ENCODE results near the gene MICAL3.
A peak's percentile ranks its signal among the peaks of the same experiment; 100 is the strongest.

The MICAL3 gene

GRCh38 chr22:17884893-17885292 is 139.5 kb downstream of the MICAL3 start:
- H3K18ac ChIP-seq (ENCODE audit: low read length), result no peak overlapping the region
- H2BK120ac ChIP-seq (ENCODE audit: insufficient read depth, low read length, poor library complexity), result no peak overlapping the region
- no peaks in the 10 kb centered on the region for H3K79me1 ChIP-seq (ENCODE audit: low read length)
- H2AFZ ChIP-seq (ENCODE audit: insufficient read depth, low read length, poor library complexity), result no peak overlapping the region
- H3K4me2 ChIP-seq (ENCODE audit: low read length), result no peak overlapping the region
- no peak overlapping the region for H4K91ac ChIP-seq (ENCODE audit: low read depth, low read length)
- H3K27ac ChIP-seq (ENCODE audit: low read depth, low read length), result no peak overlapping the region
- H3K9me3 ChIP-seq (ENCODE audit: insufficient read depth, low read depth, low read length), result no peaks in the 10 kb centered on the region
- no peak overlapping the region for H2BK12ac ChIP-seq (ENCODE audit: low read length)
- DNase-seq, result no peak
- H3K9ac ChIP-seq (ENCODE audit: low read length), result no peak overlapping the region
- no peak overlapping the region for H3K23ac ChIP-seq (ENCODE audit: low read length)
- H3K36me3 ChIP-seq (ENCODE audit: control insufficient read depth in 1 of 2, insufficient read depth in 2 of 2, low read length in 2 of 2), result peaks cover 18 to 32% of the 10 kb centered on the region in 2 experiments
- no peak overlapping the region for H2AK5ac ChIP-seq (ENCODE audit: low read length)
- no peak overlapping the region for H3K4me3 ChIP-seq (ENCODE audit: low read depth, low read length)
- no peak overlapping the region for H3K14ac ChIP-seq (ENCODE audit: low read length)
- no peaks in the 10 kb centered on the region for H3K27me3 ChIP-seq (ENCODE audit: insufficient read depth, low read length)
- no peaks in the 10 kb centered on the region for H3K79me2 ChIP-seq (ENCODE audit: control insufficient read depth, insufficient read depth, low read length, poor library complexity)
- no CpG with 5 or more reads among the region's 8 CpGs for WGBS (ENCODE audit: extremely low coverage, insufficient coverage, insufficient read length)
- H4K12ac ChIP-seq (ENCODE audit: low read depth, low read length), result no peak overlapping the region
- no peak overlapping the region for H2BK5ac ChIP-seq (ENCODE audit: low read depth, low read length, poor library complexity)
- no peak overlapping the region for H3K4ac ChIP-seq (ENCODE audit: low read depth, low read length)
- peaks cover 2 to 4% of the 10 kb centered on the region in 2 experiments for H3K4me1 ChIP-seq (ENCODE audit: control insufficient read depth in 1 of 2, insufficient read depth in 2 of 2, low read length in 2 of 2)
- H4K8ac ChIP-seq (ENCODE audit: low read depth, low read length), result no peak overlapping the region

GRCh38 chr22:17884084-17884483 is 140.3 kb downstream of the MICAL3 start:
- Histone ChIP-seq H3K27ac (ENCODE audit: low read depth, low read length) (peak overlapping the region; percentile 44), H3K4me1 (ENCODE audit: control insufficient read depth in 1 of 2, insufficient read depth in 2 of 2, low read length in 2 of 2) (peaks cover 2 to 4% of the 10 kb centered on the region in 2 experiments), H3K23ac (ENCODE audit: low read length) (no peak overlapping the region), H3K36me3 (ENCODE audit: control insufficient read depth in 1 of 2, insufficient read depth in 2 of 2, low read length in 2 of 2) (peaks cover 19 to 35% of the 10 kb centered on the region in 2 experiments), H2BK5ac (ENCODE audit: low read depth, low read length, poor library complexity) (no peak overlapping the region), H3K4ac (ENCODE audit: low read depth, low read length) (no peak overlapping the region), H4K91ac (ENCODE audit: low read depth, low read length) (no peak overlapping the region), H2BK120ac (ENCODE audit: insufficient read depth, low read length, poor library complexity) (no peak overlapping the region), H3K4me2 (ENCODE audit: low read length) (no peak overlapping the region), H3K9me3 (ENCODE audit: insufficient read depth, low read depth, low read length) (no peaks in the 10 kb centered on the region), H3K79me1 (ENCODE audit: low read length) (no peaks in the 10 kb centered on the region), H3K14ac (ENCODE audit: low read length) (no peak overlapping the region), H3K9ac (ENCODE audit: low read length) (no peak overlapping the region), H3K79me2 (ENCODE audit: control insufficient read depth, insufficient read depth, low read length, poor library complexity) (no peaks in the 10 kb centered on the region), H3K18ac (ENCODE audit: low read length) (no peak overlapping the region), H2AK5ac (ENCODE audit: low read length) (no peak overlapping the region), H4K8ac (ENCODE audit: low read depth, low read length) (no peak overlapping the region), H4K12ac (ENCODE audit: low read depth, low read length) (no peak overlapping the region), H2BK12ac (ENCODE audit: low read length) (no peak overlapping the region), H3K4me3 (ENCODE audit: low read depth, low read length) (no peak overlapping the region), H3K27me3 (ENCODE audit: insufficient read depth, low read length) (no peaks in the 10 kb centered on the region), H2AFZ (ENCODE audit: insufficient read depth, low read length, poor library complexity) (no peak overlapping the region)
- no CpG with 5 or more reads among the region's 6 CpGs for WGBS (ENCODE audit: extremely low coverage, insufficient coverage, insufficient read length)
- no peak for DNase-seq

- H2AFZ ChIP-seq (ENCODE audit: insufficient read depth, low read length, poor library complexity), result no peak overlapping the region
- peaks cover 19 to 33% of the 10 kb centered on the region in 2 experiments for H3K36me3 ChIP-seq (ENCODE audit: control insufficient read depth in 1 of 2, insufficient read depth in 2 of 2, low read length in 2 of 2)
- no peak overlapping the region for H2AK5ac ChIP-seq (ENCODE audit: low read length)
- no peak overlapping the region for H2BK120ac ChIP-seq (ENCODE audit: insufficient read depth, low read length, poor library complexity)
- no peaks in the 10 kb centered on the region for H3K9me3 ChIP-seq (ENCODE audit: insufficient read depth, low read depth, low read length)
- H3K79me2 ChIP-seq (ENCODE audit: control insufficient read depth, insufficient read depth, low read length, poor library complexity), result no peaks in the 10 kb centered on the region
- WGBS (ENCODE audit: extremely low coverage, insufficient coverage, insufficient read length), result no CpG with 5 or more reads among the region's 9 CpGs
- H3K9ac ChIP-seq (ENCODE audit: low read length), result no peak overlapping the region
- H4K8ac ChIP-seq (ENCODE audit: low read depth, low read length), result no peak overlapping the region
- no peak overlapping the region for H3K4me3 ChIP-seq (ENCODE audit: low read depth, low read length)
- no peak overlapping the region for H2BK12ac ChIP-seq (ENCODE audit: low read length)
- H3K4me2 ChIP-seq (ENCODE audit: low read length), result no peak overlapping the region
- H4K12ac ChIP-seq (ENCODE audit: low read depth, low read length), result no peak overlapping the region
- no peaks in the 10 kb centered on the region for H3K79me1 ChIP-seq (ENCODE audit: low read length)
- H3K4ac ChIP-seq (ENCODE audit: low read depth, low read length), result no peak overlapping the region
- H3K27me3 ChIP-seq (ENCODE audit: insufficient read depth, low read length), result no peaks in the 10 kb centered on the region
- DNase-seq, result no peak
- H3K23ac ChIP-seq (ENCODE audit: low read length), result no peak overlapping the region
- H3K14ac ChIP-seq (ENCODE audit: low read length), result no peak overlapping the region
- H2BK5ac ChIP-seq (ENCODE audit: low read depth, low read length, poor library complexity), result no peak overlapping the region
- no peak overlapping the region for H3K18ac ChIP-seq (ENCODE audit: low read length)
- no peak overlapping the region for H4K91ac ChIP-seq (ENCODE audit: low read depth, low read length)
- H3K27ac ChIP-seq (ENCODE audit: low read depth, low read length), result no peak overlapping the region
- peaks cover 2 to 4% of the 10 kb centered on the region in 2 experiments for H3K4me1 ChIP-seq (ENCODE audit: control insufficient read depth in 1 of 2, insufficient read depth in 2 of 2, low read length in 2 of 2)
Measured at GRCh38 chr22:17883356-17883755, 141.0 kb downstream of the MICAL3 start.

GRCh38 chr22:17882727-17883126 is 141.6 kb downstream of the MICAL3 start:
- no peak overlapping the region for H3K4me3 ChIP-seq (ENCODE audit: low read depth, low read length)
- no peak overlapping the region for H3K14ac ChIP-seq (ENCODE audit: low read length)
- no peaks in the 10 kb centered on the region for H3K79me2 ChIP-seq (ENCODE audit: control insufficient read depth, insufficient read depth, low read length, poor library complexity)
- no peak overlapping the region for H3K18ac ChIP-seq (ENCODE audit: low read length)
- WGBS (ENCODE audit: extremely low coverage, insufficient coverage, insufficient read length), result no CpG with 5 or more reads among the region's 8 CpGs
- H3K9me3 ChIP-seq (ENCODE audit: insufficient read depth, low read depth, low read length), result no peaks in the 10 kb centered on the region
- H2BK120ac ChIP-seq (ENCODE audit: insufficient read depth, low read length, poor library complexity), result no peak overlapping the region
- no peak overlapping the region for H4K12ac ChIP-seq (ENCODE audit: low read depth, low read length)
- H3K36me3 ChIP-seq (ENCODE audit: control insufficient read depth in 1 of 2, insufficient read depth in 2 of 2, low read length in 2 of 2), result peaks cover 19 to 30% of the 10 kb centered on the region in 2 experiments
- no peak for DNase-seq
- peaks cover 2 to 4% of the 10 kb centered on the region in 2 experiments for H3K4me1 ChIP-seq (ENCODE audit: control insufficient read depth in 1 of 2, insufficient read depth in 2 of 2, low read length in 2 of 2)
- H2AFZ ChIP-seq (ENCODE audit: insufficient read depth, low read length, poor library complexity), result no peak overlapping the region
- H3K9ac ChIP-seq (ENCODE audit: low read length), result no peak overlapping the region
- no peak overlapping the region for H3K4me2 ChIP-seq (ENCODE audit: low read length)
- no peaks in the 10 kb centered on the region for H3K27me3 ChIP-seq (ENCODE audit: insufficient read depth, low read length)
- H2BK12ac ChIP-seq (ENCODE audit: low read length), result no peak overlapping the region
- H4K91ac ChIP-seq (ENCODE audit: low read depth, low read length), result no peak overlapping the region
- no peak overlapping the region for H2BK5ac ChIP-seq (ENCODE audit: low read depth, low read length, poor library complexity)
- no peak overlapping the region for H3K23ac ChIP-seq (ENCODE audit: low read length)
- no peak overlapping the region for H2AK5ac ChIP-seq (ENCODE audit: low read length)
- H3K79me1 ChIP-seq (ENCODE audit: low read length), result no peaks in the 10 kb centered on the region
- H3K4ac ChIP-seq (ENCODE audit: low read depth, low read length), result no peak overlapping the region
- H4K8ac ChIP-seq (ENCODE audit: low read depth, low read length), result no peak overlapping the region
- no peak overlapping the region for H3K27ac ChIP-seq (ENCODE audit: low read depth, low read length)
